Activated CD4-positive, alpha-beta T cell treated with anti-CD3 and anti-CD28 coated beads, Interleukin-10, Interleukin-2, amounts not matched to agents 100 ng/mL and 50 ng/mL, durations not matched to agents 16 hours and 8 hours (primary cell): ENCODE measurements around the gene NAE1.
"Not testable (repeated sequence)": the region's sequence is repeated elsewhere in the genome, so short reads cannot be mapped to it uniquely, and the experiment has no call there.

Source experiments
- DNase-seq: peaks from one replicate; pipeline ENCODE4 v3.0.0-alpha.2; 2020

The NAE1 gene

GRCh38 chr16:66830422-66831404 lies at the start of gene NAE1:
Gene NAE1 (minus strand): TSS chr16:66830976. CDS start chr16:66830899, 77 bp downstream.
- DNase-seq = peak; percentile 93

GRCh38 chr16:66878067-66878466 lies 47.3 kb upstream of the NAE1 start:
- peak; percentile 79 for DNase-seq

DNA sequence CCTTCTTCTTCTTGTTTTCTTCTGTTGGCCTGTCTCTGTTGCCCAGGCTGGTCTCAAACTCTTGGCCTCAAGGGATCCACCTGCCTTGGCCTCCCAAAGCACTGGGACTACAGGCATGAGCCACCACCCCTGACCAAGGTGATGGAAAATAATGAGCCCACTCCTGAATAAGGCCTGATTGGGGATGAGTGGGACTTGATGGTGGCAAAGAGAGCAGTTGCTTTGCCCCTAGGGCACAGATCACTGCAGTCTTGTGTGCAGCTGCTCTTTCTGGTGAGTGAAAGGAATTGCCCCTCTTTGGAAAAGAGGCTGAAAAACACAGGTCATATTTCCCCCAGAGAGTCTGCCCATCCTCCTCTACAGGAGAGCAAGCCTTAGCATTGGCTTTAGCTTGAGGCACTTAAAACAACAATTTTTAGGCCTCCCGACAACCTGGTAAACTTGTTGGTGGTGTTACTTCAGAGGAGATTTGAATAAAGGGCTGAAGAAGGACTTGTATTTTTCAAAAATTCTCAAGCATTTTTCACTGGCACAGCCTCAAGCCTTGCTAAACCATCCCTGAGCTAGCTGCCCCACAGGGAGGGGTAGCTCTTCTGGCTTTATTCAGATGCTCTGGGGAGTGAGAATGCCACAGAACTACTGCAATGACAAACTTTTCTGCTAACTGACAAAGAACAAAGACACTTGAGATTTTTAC lies 43.5 kb upstream of the NAE1 start:
- DNase-seq = peak; percentile 80

DNA sequence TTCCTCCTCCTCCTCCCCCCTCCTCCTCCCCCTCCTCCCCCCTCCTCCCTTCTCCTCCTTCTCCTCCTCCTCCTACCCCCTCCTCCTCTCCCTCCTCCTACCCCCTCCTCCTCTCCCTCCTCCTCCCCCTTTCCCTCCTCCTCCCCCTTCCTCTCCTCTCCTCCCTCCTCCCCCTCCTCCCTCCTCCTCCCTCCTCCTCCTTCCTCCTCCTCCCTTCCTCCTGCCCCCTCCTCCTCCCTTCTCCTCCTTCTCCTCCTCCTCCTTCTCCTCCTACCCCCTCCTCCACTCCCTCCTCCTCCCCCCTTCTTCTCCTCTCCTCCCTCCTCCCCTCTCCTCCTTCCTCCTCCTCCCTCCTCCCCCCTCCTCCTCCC lies 42.9 kb upstream of the NAE1 start:
- DNase-seq = no peak

GRCh38 chr16:66872943-66873684 lies 42.3 kb upstream of the NAE1 start:
- DNase-seq = peak; percentile 99

DNA sequence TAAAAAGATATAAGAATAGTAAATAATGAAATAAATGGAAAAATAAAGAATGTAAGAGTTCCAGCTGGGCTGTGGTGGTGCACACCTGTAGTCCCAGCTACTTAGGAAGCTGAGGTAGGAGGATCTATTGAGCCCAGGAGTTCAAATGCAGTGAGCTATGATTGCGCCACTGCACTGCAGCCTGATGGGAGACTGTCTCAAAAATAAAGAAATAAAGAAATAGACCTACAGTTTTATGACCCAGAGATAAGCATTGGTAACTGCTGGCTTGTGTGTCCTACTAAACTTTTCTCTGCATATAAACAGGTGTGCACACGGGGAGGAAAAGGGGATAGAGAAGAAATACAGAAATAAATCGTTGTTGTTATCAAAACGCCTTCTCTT lies 41.8 kb upstream of the NAE1 start:
- no peak for DNase-seq

DNA sequence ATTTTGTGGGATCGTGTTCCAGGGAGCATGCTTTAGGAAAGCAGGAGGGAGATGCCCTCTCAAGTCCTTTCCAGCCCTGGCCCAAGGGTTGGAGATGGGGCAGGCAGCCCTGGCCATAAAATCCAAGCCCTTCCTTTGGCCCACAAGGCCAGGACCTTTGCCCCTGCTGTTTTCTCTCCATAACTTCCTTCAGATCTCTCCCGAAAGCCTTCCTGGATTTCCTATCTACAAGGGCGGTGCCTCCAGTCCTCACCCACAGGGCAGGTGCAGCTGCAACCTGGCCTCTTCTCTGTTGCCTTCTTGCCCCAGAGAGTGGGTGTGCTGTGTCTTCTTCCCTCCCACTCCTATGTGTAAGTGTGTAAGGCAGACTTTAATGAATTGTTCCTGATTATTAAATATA lies 41.1 kb upstream of the NAE1 start:
- DNase-seq = no peak

DNA sequence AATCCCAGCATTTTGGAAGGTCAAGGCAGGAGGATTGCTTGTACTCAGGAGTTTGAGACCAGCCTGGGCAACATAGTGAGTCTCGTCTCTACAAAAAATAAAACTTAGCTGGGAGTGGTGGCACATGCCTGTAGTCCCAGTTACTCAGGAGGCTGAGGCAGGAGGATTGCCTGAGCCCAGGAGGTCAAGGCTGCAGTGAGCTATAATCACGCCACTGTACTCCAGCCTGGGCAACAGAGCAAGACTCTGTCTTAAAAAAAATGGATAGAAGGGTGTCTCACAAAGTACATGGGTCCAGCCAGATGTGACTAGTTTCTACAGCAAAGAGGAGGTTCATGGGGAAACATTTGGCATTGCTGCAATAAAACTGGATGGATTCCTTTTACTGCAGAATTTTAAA lies 40.6 kb upstream of the NAE1 start:
- not testable (repeated sequence) for DNase-seq

DNA sequence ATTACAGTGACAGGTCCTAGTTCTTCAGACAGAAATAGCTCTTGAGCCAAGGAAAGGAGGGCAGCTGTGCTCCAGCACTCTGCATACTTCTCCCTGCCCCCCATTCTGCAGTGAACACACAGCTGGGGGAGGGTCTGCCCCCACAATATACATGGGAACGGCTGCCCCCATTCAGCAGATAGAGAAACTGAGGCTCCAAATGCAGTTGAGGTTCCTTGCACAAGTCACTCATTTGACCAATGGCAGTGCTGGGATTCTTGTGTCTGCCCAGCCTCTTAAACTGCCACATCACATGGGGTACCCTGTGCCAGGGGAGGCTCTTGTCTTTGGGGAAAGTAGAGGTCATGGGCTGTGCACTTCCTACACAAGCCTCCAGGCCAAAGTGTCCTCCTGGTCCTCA lies 38.6 kb upstream of the NAE1 start:
- no peak for DNase-seq

DNA sequence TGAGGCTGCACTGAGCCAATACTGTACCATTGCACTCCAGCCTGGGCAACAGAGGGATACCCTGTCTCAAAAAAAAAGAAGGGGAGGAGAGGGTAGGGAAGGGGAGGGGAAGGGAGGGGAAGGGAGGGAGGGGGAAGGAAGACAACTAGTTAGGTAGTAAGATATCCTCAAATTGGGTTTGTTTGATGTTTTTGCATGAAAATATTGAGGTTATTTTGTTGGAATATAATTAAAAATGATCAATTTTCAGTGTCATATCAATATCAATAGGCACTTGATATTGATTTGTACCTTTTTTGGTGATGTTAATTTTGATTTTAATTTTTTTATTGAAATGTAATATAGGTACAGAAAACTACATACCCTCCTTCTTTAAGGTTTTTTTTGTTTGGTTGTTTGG lies 32.9 kb upstream of the NAE1 start:
- DNase-seq = no peak

DNA sequence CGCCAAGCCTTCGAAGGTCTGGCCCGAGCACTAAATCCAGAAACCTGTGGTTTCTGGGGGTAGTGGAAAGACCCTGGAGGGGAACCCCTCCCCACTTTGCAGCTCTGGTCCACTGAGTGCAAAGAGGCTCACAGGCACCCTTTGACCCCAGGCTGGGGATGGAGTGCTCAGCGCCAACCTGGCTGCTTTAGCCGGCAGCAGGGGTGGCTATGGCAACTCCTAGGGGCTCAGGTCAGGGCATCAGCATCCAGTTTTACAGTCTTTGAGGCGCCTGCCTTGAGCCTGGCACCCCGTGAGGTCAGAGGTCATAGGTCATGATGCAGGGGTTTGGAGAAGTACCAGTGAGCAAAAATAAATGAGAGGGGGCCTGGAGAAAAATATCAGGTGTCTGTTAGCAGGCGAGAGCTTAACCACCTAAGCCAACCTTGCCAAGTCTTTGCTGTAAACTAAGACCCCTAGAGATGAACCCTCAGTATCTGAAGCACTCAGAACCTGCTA lies 31.3 kb upstream of the NAE1 start:
- no peak for DNase-seq

- DNase-seq = no peak
These were observed 28.8 kb upstream of the NAE1 start for GRCh38 chr16:66859397-66860068.

- DNase-seq = no peak
These were observed 28.1 kb upstream of the NAE1 start for GRCh38 chr16:66858740-66859396.

DNA sequence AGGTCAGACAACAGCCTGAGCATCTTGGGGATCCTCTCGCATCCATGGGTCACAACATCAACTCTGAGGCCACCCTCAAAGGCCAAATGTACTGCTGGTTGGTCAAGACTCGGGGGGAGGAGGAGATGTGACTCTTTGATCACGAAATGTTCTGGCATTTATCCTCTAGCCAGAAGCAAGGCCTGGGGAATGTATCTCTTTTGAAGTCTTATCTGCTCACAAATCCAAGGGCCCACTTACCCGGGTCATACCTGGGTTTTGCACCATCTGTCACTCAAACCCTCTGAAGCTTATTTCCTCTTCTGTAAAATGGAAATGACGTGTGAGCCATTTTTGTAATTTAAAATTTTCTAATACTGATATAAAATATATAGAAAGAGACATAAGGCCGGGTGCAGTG lies 26.7 kb upstream of the NAE1 start:
- DNase-seq = no peak

DNA sequence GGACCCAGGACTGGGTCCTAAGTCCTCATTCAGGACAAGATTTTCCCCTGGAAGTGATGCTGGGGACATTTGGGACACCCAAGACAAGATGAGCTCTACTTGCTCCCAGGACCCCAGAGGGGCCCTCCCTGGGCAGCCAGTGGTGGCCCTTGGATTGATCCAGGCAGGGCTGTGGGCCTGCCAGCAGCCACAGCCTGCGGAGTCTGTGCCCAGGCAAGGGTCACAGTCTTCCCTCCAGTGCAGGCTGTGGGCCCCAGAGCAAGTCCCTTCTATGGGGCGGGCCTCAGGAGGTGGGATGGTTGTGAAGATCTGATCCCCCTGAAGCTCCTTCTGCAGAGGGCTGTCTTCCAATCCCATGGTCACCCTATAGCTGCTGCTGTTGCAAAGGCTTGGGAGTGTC lies 26.0 kb upstream of the NAE1 start:
- no peak for DNase-seq

GRCh38 chr16:66856184-66856730 lies 25.5 kb upstream of the NAE1 start:
- no peak for DNase-seq

DNA sequence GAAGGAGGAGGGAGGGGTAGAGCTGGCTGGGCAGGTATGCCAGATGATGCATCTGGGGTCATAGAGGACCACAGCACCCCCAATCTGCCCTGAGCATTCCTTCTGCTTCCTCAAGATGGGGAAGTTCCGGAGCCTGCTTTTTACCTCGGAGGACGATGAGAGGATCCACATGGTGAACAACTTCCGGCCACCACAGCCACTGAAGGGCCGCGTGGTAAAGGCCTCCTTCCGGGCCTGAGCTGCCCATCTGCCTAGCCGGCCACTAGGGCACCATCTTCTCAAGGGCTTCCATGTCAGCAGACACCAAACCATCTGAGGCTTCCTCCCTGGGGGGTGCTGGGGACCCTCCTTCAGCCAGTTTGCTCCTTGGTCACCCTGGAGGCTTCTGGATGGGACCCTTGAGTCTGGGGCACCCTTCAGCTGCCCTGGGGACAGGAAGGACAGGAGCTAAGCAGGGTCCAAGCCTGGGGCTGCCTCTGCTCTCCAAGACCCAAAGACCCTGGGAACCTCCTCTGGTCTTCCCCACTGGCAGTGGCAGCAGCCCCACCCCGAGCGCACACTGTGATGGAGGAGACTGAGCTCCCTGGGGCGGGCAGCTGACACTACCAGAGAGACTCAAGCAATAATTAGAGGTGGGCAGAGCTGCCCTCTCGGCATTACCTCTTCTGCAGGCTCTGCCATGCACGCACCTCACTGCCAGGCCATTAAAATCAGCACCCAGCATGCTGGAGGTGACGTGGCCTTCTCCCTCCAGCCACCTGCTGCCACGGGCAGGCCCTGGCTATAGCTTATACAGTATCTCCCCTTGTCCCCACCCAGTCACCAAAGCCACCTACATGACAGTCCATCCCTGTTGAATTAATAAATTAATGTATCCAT lies 22.7 kb upstream of the NAE1 start:
- no peak for DNase-seq

DNA sequence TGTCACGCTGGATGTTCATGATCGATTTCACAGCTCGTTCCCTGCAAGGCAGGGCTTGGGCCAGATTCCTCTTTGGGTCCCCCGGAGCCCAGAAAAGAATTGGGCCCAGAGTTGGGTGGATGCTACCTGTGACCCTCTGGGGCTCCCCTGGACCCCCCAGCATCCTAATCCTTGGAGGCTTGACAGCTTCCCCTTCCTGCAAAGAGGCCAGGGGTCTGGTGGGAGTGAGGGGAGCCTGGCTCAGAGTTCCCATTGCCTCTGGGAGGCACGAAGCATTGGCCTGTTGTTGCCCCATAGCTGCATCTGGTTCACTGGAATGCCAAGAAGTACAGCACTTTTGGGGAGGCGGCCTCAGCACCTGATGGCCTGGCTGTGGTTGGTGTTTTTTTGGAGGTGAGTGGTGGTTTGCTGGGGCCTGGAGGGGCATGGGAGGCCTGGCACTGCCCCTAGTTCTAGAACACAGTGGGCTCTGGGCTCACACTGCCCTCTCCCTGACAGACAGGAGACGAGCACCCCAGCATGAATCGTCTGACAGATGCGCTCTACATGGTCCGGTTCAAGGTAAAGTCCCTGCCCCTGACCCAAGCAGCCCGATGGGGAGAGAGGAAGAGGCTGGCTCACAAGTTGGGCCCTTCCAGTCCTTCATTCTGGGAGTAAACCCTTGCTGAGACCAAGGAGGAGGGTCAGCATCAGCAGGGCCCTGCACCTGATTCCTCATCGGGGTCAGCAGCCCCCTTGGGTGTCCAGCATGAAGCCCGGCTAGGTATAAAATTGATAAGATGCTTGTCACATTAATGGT lies 20.6 kb upstream of the NAE1 start:
- DNase-seq = no peak

GRCh38 chr16:66850115-66850815 lies 19.5 kb upstream of the NAE1 start:
- DNase-seq = no peak
